Measurements from ENCODE around the gene NT5DC3. TPM values are rescaled to one million over a fixed set of nuclear protein-coding genes. Genes with fewer than 3 reads are reported as not detected.
A peak's percentile ranks its signal among the peaks of the same experiment; 100 is the strongest.

The NT5DC3 gene
- total and polyA plus RNA-seq, 11 donors, result 0.95 to 6.3 (median 3.7) TPM

DNA sequence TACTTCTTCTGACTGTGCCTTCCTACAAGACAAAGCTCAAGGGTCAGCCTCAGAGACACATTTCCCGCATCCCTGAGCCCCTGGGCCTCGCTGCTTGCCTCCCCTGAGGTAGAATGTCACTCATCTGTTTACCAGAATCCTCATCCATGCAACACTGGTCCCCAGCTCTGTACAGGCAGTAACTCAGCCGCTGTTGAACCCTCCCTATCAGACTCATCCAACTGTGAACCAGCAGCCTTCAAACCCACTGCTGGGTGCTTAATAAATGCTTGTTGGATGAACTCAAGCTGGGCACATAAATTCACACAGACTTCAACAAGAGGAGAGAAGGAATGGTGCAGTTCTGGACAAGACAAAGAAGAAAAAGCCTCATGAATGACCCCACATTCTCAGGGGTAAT lies 6.1 kb downstream of the NT5DC3 start:
- peak overlapping the region in 1 of 12 donors; percentile 92 for H3K27ac ChIP-seq

DNA sequence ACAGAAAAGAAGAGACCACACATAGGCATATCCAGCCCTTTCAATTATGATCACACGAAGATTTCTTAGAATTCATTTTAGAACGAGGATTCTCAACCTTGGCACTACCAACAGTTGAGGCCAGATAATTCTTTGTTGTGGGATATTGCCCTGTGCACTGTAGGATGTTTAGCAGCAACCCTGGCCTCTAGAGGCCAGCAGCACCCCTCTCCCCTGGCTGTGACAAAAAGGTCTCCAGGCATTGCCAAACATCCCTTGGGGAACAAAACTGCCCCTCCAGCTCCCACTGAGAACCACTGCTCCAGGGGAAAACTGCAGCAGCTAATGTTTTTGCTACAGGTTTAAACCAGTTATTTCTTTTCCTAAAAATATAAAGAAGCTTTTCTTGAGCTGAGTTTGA lies 7.1 kb downstream of the NT5DC3 start:
- ATAC-seq, result no peak

More for the DNA sequence above, 6.1 kb downstream of the NT5DC3 start:
- Histone ChIP-seq H3K4me3 (no peak overlapping the region), H3K4me1 (peaks cover 0 to 23% (median under 1%) of the 10 kb centered on the region in 12 donors), H3K9me3 (peaks cover 0 to 11% (median 0%) of the 10 kb centered on the region in 12 donors), H3K36me3 (no peaks in the 10 kb centered on the region), H3K27me3 (no peaks in the 10 kb centered on the region)
- ATAC-seq, result no peak
- intact Hi-C loops (cut with DNase I), result no loop called here
- TF ChIP-seq, protein P1, sequence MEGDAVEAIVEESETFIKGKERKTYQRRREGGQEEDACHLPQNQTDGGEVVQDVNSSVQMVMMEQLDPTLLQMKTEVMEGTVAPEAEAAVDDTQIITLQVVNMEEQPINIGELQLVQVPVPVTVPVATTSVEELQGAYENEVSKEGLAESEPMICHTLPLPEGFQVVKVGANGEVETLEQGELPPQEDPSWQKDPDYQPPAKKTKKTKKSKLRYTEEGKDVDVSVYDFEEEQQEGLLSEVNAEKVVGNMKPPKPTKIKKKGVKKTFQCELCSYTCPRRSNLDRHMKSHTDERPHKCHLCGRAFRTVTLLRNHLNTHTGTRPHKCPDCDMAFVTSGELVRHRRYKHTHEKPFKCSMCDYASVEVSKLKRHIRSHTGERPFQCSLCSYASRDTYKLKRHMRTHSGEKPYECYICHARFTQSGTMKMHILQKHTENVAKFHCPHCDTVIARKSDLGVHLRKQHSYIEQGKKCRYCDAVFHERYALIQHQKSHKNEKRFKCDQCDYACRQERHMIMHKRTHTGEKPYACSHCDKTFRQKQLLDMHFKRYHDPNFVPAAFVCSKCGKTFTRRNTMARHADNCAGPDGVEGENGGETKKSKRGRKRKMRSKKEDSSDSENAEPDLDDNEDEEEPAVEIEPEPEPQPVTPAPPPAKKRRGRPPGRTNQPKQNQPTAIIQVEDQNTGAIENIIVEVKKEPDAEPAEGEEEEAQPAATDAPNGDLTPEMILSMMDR (IDR thresholded peaks at IDR 0.05), result no peak
- TF ChIP-seq POLR2A (IDR thresholded peaks at IDR 0.05), result no peak
- DNase-seq, result no peak
- 90 to 97% (median 92%) methylated on average over 3 of the region's 3 CpGs for WGBS, 4 donors

DNA sequence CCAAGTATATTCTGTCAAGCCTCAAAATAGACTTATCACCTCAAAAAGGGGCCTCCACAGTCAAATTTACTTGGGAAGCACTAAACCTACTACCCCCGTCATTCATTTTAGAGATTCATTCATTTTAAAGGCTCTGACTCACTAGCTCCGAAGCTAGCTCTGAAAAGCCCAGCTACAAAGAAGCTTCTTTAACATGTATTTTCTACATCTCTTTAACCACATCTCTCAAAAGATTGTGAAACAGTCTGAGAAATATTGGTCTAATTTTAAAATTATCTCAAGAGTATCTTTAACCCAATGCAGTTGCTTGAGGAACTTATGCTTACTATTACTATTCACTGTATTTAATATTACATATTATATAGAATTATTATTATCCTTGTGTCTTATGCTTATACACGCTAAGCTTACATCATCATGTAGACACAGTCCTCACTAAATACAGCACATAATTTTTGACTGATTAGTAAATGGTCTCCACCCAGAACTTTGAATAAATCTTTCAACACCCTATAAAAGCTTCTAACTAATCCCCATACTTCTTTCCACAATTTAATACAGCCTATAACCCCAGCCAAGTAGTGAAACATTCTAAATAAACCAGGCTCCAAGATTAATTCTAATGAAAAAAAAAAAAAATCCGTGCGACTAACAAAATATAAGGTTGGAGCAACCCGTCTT lies 7.8 kb downstream of the NT5DC3 start:
- Histone ChIP-seq H3K4me3 (no peak overlapping the region), H3K27me3 (no peaks in the 10 kb centered on the region), H3K9me3 (peaks cover 0 to 11% (median 0%) of the 10 kb centered on the region in 12 donors), H3K36me3 (no peaks in the 10 kb centered on the region), H3K27ac (peak overlapping the region in 1 of 12 donors; percentile 92), H3K4me1 (peaks cover 0 to 33% (median 0%) of the 10 kb centered on the region in 12 donors)
- ATAC-seq (no peak), DNase-seq (no peak)
- WGBS, 4 donors, result 89 to 93% (median 92%) methylated on average over 6 of the region's 6 CpGs
- intact Hi-C loops (cut with DNase I), result no loop called here
- TF ChIP-seq, protein P1 (IDR thresholded peaks at IDR 0.05), result no peak
- no peak for TF ChIP-seq POLR2A (IDR thresholded peaks at IDR 0.05)

More for the DNA sequence above, 7.1 kb downstream of the NT5DC3 start:
- Histone ChIP-seq H3K27me3 (no peaks in the 10 kb centered on the region), H3K36me3 (no peaks in the 10 kb centered on the region), H3K27ac (peak overlapping the region in 1 of 12 donors; percentile 92), H3K4me1 (peaks cover 0 to 26% (median 0%) of the 10 kb centered on the region in 12 donors), H3K4me3 (no peak overlapping the region), H3K9me3 (peaks cover 0 to 11% (median 0%) of the 10 kb centered on the region in 12 donors)
- TF ChIP-seq, protein P1 (IDR thresholded peaks at IDR 0.05), result no peak
- TF ChIP-seq POLR2A (IDR thresholded peaks at IDR 0.05), result no peak
- WGBS, 4 donors, result 78 to 87% (median 84%) methylated on average over 2 of the region's 2 CpGs
- intact Hi-C loops (cut with DNase I), result no loop called here
- DNase-seq, result no peak

DNA sequence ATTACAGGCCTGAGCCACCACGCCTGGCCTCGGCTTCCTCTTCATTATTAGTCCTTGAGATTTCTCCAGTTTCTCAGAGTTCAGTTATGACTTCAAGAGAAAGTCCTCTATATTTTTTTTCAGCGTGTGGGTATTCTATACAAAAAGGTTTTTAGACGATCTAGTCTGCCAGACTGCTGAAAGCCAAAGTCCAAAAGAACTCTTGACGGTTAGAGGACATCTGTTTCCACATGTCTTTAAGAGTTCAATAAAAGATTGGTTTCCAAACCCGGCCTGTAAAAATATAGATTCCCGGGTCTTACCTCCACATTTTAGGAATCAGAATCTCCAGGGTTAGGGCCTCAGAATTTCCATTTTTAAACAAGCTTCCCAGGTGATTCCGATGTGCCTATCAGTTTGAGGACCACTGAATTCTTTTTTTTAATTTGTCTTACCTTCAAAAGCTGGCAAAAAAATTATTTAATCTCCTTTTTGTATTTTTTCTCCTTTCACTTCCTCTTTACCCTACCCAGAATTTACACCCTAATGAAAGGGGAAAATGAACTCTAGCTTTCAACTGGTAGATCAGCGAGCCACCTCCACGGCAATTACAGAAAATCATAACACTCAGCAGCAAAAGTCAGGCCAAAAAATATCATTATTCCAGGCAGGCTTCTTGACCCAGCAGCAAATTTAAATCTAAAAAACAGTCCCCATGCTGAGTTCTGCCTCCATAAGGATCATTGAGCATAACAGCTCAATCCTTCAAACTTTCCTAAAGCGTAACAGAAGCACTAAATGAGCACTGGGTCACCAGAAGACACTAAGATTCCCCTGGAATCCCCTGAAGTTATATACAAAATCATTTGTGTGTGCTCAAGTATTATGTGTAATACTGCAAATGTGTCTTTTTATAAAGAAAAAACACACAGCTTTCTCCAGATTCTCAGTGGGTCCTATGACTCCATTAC lies 8.7 kb downstream of the NT5DC3 start:
- peaks cover 0 to 40% (median 0%) of the 10 kb centered on the region in 12 donors for H3K4me1 ChIP-seq
- DNase-seq, result no peak

More for the DNA sequence above, 8.7 kb downstream of the NT5DC3 start:
- Histone ChIP-seq H3K4me3 (no peak overlapping the region), H3K9me3 (peaks cover 0 to 11% (median 0%) of the 10 kb centered on the region in 12 donors), H3K36me3 (no peaks in the 10 kb centered on the region), H3K27me3 (no peaks in the 10 kb centered on the region), H3K27ac (peak overlapping the region in 1 of 12 donors; percentile 92)
- WGBS, 4 donors, result 87 to 93% (median 93%) methylated on average over 11 of the region's 11 CpGs
- intact Hi-C loops (cut with DNase I), result no loop called here
- TF ChIP-seq, protein P1 (IDR thresholded peaks at IDR 0.05), result no peak
- no peak for TF ChIP-seq POLR2A (IDR thresholded peaks at IDR 0.05)
- ATAC-seq, result no peak
